GM18507 (cell line): ENCODE results near the gene MALL.
"Not testable (repeated sequence)": the region's sequence is repeated elsewhere in the genome, so short reads cannot be mapped to it uniquely, and the experiment has no call there.

Source experiments
- DNase-seq: peaks from one replicate; pipeline ENCODE4 v3.0.0; 2011; ENCODE audit warnings: low read depth; ENCODE audit not compliant: insufficient read length; ENCODE audit errors: extremely low spot score
- FAIRE-seq: peaks from 2 replicates; lab custom pipeline; 2011; peaks lifted over from hg19 to GRCh38; lab: Jason Lieb, UNC

Gene MALL

GRCh38 chr2:110059009-110059693, 56.5 kb downstream of the MALL start:
- not testable (repeated sequence) for FAIRE-seq, DNase-seq

GRCh38 chr2:110058034-110058433, 57.6 kb downstream of the MALL start:
- FAIRE-seq, DNase-seq: not testable (repeated sequence)

GRCh38 chr2:110055819-110056408, 59.7 kb downstream of the MALL start:
- FAIRE-seq, DNase-seq: not testable (repeated sequence)

- not testable (repeated sequence) for FAIRE-seq, DNase-seq
These were observed 60.9 kb downstream of the MALL start for GRCh38 chr2:110054521-110055407.

GRCh38 chr2:110053688-110054087, 61.9 kb downstream of the MALL start:
- FAIRE-seq, DNase-seq: not testable (repeated sequence)

GRCh38 chr2:110052166-110052565, 63.5 kb downstream of the MALL start:
- FAIRE-seq: not testable (repeated sequence)

GRCh38 chr2:110050222-110050621, 65.4 kb downstream of the MALL start:
- DNase-seq, FAIRE-seq: not testable (repeated sequence)

More at GRCh38 chr2:110052166-110052565, 63.5 kb downstream of the MALL start:
- DNase-seq: not testable (repeated sequence)

- not testable (repeated sequence) for DNase-seq, FAIRE-seq
These were observed 65.9 kb downstream of the MALL start for GRCh38 chr2:110049769-110050168.

- FAIRE-seq, DNase-seq: not testable (repeated sequence)
These were observed 67.1 kb downstream of the MALL start for GRCh38 chr2:110048255-110049197.

- not testable (repeated sequence) for DNase-seq, FAIRE-seq
These were observed 68.4 kb downstream of the MALL start for GRCh38 chr2:110047225-110047624.

- FAIRE-seq, DNase-seq: not testable (repeated sequence)
These were observed 73.5 kb downstream of the MALL start for GRCh38 chr2:110041941-110042660.

- FAIRE-seq, DNase-seq: not testable (repeated sequence)
These were observed 78.3 kb downstream of the MALL start for GRCh38 chr2:110037336-110037735.

- not testable (repeated sequence) for DNase-seq, FAIRE-seq
These were observed 80.2 kb downstream of the MALL start for GRCh38 chr2:110035384-110035783.

- DNase-seq, FAIRE-seq: not testable (repeated sequence)
These were observed 80.7 kb downstream of the MALL start for GRCh38 chr2:110034935-110035334.
